ENCODE results near the gene U2AF1L4. TPM values are rescaled to one million over a fixed set of nuclear protein-coding genes. Genes with fewer than 3 reads are reported as not detected.

Gene U2AF1L4
- total RNA-seq, 4 donors from 2014 or later = 10.2 to 19.0 (median 17.5) TPM

- no peak for DNase-seq
- H3K4me1 ChIP-seq = peaks cover 12 to 56% (median 13%) of the 10 kb centered on the region in 3 donors
Observed at GRCh38 chr19:35712567-35713505, 32.4 kb downstream of the U2AF1L4 start.

GRCh38 chr19:35710784-35711723 is 34.2 kb downstream of the U2AF1L4 start:
- intact Hi-C loops (cut with DNase I) = loop anchor here (10.0 kb wide), 1 partner anchor 166 kb away; the partner anchor contains the start of gene TMEM147

More at GRCh38 chr19:35712567-35713505, 32.4 kb downstream of the U2AF1L4 start:
- 67 to 78% methylated on average over 10 to 11 of the region's 11 CpGs for WGBS, 2 donors
- Histone ChIP-seq H3K27ac (peak overlapping the region in 2 of 4 donors; percentile 4 to 49), H3K27me3 (no peaks in the 10 kb centered on the region), H3K36me3 (no peaks in the 10 kb centered on the region), H3K9me3 (no peaks in the 10 kb centered on the region), H3K4me3 (peak overlapping the region in 1 of 4 donors; percentile 23)
- intact Hi-C loops (cut with DNase I) = loop anchor here (10.0 kb wide), 1 partner anchor 168 kb away; the partner anchor contains the start of gene TMEM147
- TF ChIP-seq CTCF (IDR thresholded peaks at IDR 0.05) (no peak), POLR2A (IDR thresholded peaks at IDR 0.05) (no peak)

GRCh38 chr19:35708391-35708790 is 36.8 kb downstream of the U2AF1L4 start:
- H3K9me3 ChIP-seq = no peaks in the 10 kb centered on the region
- whole genome bisulfite sequencing, 2 donors = 100% methylated on average over 1 of the region's 1 CpG; no CpG with 5 or more reads in 1 of the 2 donors
- intact Hi-C loops (cut with DNase I) = no loop called here
- no peaks in the 10 kb centered on the region for H3K36me3 ChIP-seq
- peaks cover 0 to 3% (median 0%) of the 10 kb centered on the region in 4 donors for H3K27me3 ChIP-seq
- no peak for TF ChIP-seq POLR2A (IDR thresholded peaks at IDR 0.05)
- TF ChIP-seq CTCF (IDR thresholded peaks at IDR 0.05) = no peak
- no peak overlapping the region for H3K27ac ChIP-seq
- DNase-seq = no peak
- H3K4me1 ChIP-seq = peaks cover 0 to 52% (median 0%) of the 10 kb centered on the region in 3 donors
- no peak overlapping the region for H3K4me3 ChIP-seq

More at GRCh38 chr19:35710784-35711723, 34.2 kb downstream of the U2AF1L4 start:
- Histone ChIP-seq H3K4me1 (peaks cover 10 to 59% (median 10%) of the 10 kb centered on the region in 3 donors), H3K36me3 (no peaks in the 10 kb centered on the region), H3K9me3 (no peaks in the 10 kb centered on the region), H3K27me3 (no peaks in the 10 kb centered on the region), H3K27ac (peak overlapping the region in 1 of 4 donors; percentile 24), H3K4me3 (no peak overlapping the region)
- DNase-seq = no peak
- TF ChIP-seq CTCF (IDR thresholded peaks at IDR 0.05) = no peak
- 40 to 47% methylated on average over 12 of the region's 13 CpGs for WGBS, 2 donors

- 47 to 54% methylated on average over 3 to 10 of the region's 24 CpGs for WGBS, 2 donors
- peaks cover 3 to 46% (median 11%) of the 10 kb centered on the region in 3 donors for H3K4me1 ChIP-seq
- H3K27me3 ChIP-seq = peaks cover 0 to 8% (median 0%) of the 10 kb centered on the region in 4 donors
- DNase-seq = no peak
- H3K9me3 ChIP-seq = no peaks in the 10 kb centered on the region
- no peak within 1 kb of the TSS for H3K4me3 ChIP-seq
- intact Hi-C loops (cut with DNase I) = no loop called here
- no peak within 1 kb of the TSS for H3K27ac ChIP-seq
- H3K36me3 ChIP-seq = no peaks in the 10 kb centered on the region
- no peak for TF ChIP-seq POLR2A (IDR thresholded peaks at IDR 0.05)
- TF ChIP-seq CTCF (IDR thresholded peaks at IDR 0.05) = no peak
Observed at GRCh38 chr19:35704218-35704617, 41.0 kb downstream of the U2AF1L4 start, which contains the start of gene ZBTB32. TSS of gene ZBTB32 (plus strand) at chr19:35704558. CDS start at chr19:35714627, 10,069 bp downstream.
